Measurements from ENCODE around the gene PTPRG.

GRCh38 chr3:61903074-61903473, 341.7 kb downstream of the PTPRG start:
- TF ChIP-seq, protein P1, sequence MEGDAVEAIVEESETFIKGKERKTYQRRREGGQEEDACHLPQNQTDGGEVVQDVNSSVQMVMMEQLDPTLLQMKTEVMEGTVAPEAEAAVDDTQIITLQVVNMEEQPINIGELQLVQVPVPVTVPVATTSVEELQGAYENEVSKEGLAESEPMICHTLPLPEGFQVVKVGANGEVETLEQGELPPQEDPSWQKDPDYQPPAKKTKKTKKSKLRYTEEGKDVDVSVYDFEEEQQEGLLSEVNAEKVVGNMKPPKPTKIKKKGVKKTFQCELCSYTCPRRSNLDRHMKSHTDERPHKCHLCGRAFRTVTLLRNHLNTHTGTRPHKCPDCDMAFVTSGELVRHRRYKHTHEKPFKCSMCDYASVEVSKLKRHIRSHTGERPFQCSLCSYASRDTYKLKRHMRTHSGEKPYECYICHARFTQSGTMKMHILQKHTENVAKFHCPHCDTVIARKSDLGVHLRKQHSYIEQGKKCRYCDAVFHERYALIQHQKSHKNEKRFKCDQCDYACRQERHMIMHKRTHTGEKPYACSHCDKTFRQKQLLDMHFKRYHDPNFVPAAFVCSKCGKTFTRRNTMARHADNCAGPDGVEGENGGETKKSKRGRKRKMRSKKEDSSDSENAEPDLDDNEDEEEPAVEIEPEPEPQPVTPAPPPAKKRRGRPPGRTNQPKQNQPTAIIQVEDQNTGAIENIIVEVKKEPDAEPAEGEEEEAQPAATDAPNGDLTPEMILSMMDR (IDR thresholded peaks at IDR 0.05; ENCODE audit: low read depth, low read length, missing input control), result no peak
- TF ChIP-seq ATF3 (IDR thresholded peaks at IDR 0.05), result no peak
- no peak for TF ChIP-seq ZBTB33 (IDR thresholded peaks at IDR 0.05)
- no peak for TF ChIP-seq REST (IDR thresholded peaks at IDR 0.05)
- no peak for TF ChIP-seq SP1 (IDR thresholded peaks at IDR 0.05)
- no peak for TF ChIP-seq MAX (IDR thresholded peaks at IDR 0.05)

Measured in liver (tissue), 3 donors.